Left lung (tissue), 14 donors: ENCODE results near the gene XPO4. TPM values are rescaled to one million over a fixed set of nuclear protein-coding genes. Genes with fewer than 3 reads are reported as not detected.
"Not testable (repeated sequence)": the region's sequence is repeated elsewhere in the genome, so short reads cannot be mapped to it uniquely, and the experiment has no call there.

ENCODE experiments used
- ATAC-seq: fragments of 200-7000 bp; cut with Tn5 transposase; one replicate; pipeline ENCODE4 v1.9.1; 2020; ENCODE audit warnings: moderate library complexity
- DNase-seq, 4 donors: peaks; one replicate each; pipeline ENCODE4 v3.0.0-alpha.2; 2013 to 2020
- H3K27ac ChIP-seq, 2 donors: fragments of 200-600 bp; sonication (generic) in 1 of 2; one replicate each; pipeline versions ENCODE4 v1.5.0 to v1.8.0; 2020 to 2021
- H3K27me3 ChIP-seq, 2 donors: fragments of 200-600 bp; sonication (generic) in 1 of 2; one replicate each; pipeline versions ENCODE4 v1.5.0 to v1.8.0; 2020 to 2021
- H3K36me3 ChIP-seq, 2 donors: fragments of 200-600 bp; sonication (generic) in 1 of 2; one replicate each; pipeline versions ENCODE4 v1.5.0 to v1.8.0; 2020 to 2021
- H3K4me1 ChIP-seq, 2 donors: fragments of 200-600 bp; one replicate each; pipeline ENCODE4 v1.8.0; 2021
- H3K4me3 ChIP-seq, 2 donors: fragments of 200-600 bp; sonication (generic) in 1 of 2; one replicate each; pipeline versions ENCODE4 v1.5.0 to v1.8.0; 2020 to 2021; ENCODE audit warnings: mild to moderate bottlenecking in 1 of 2
- H3K9me3 ChIP-seq, 2 donors: fragments of 200-600 bp; sonication (generic) in 1 of 2; one replicate each; pipeline versions ENCODE4 v1.5.0 to v1.8.0; 2020 to 2021
- CTCF ChIP-seq, 2 donors: fragments of 200-600 bp; sonication (generic) in 1 of 2; IDR thresholded peaks; one replicate each; pipeline versions ENCODE4 v1.5.0 to v1.8.0; 2021; ENCODE audit warnings: antibody characterized with exemption in 2 of 2
- intact Hi-C, 2 donors: fragments of 100-400 bp; cut with DNase I; formaldehyde crosslinking; loops; one replicate each; pipeline versions ENCODE4 v1.11.2 to v1.14.2; 2022
- long read RNA-seq, 12 donors: library from polyadenylated mRNA in 2 of 12; unstranded in 2 of 12; transcript quantifications; one replicate each; pipeline ENCODE4 v2.0.0 and lab custom pipeline, GENCODE V29; 2019 to 2026
- polyA plus RNA-seq, 6 donors: library from polyadenylated mRNA; unstranded; fragments of 120-200 nt; gene quantifications; one replicate each; pipeline ENCODE4 v1.2.1, GENCODE V29; 2013; ENCODE audit not compliant: insufficient read length in 6 of 6
- total RNA-seq, 2 donors: library from RNA; stranded (reverse); fragmentation: NEBNext Ultra II Directional; extraction: Animal tissue kit (Norgen Biotek cat#: 25700); gene quantifications; one replicate each; pipeline ENCODE4 v1.2.1, GENCODE V29; 2021
- donor health status: DM: no; HTN: yes; CAD: no.
- donor health status: DM: no; HTN: no; CAD: no.

XPO4 gene
- 10 to 100 TPM; 18.3 to 24.8 TPM for total RNA-seq
- 10 to 100 TPM; 18.4 to 20.2 (median 19.4) TPM for polyA plus RNA-seq
- long read RNA-seq, donor 1, partial matches to known transcripts, result 0 of 1 reads
- long read RNA-seq, donor 1, other reads (novel, unspliced or antisense), result 0 of 1 reads
- long read RNA-seq, donor 2, full-length matches to known transcripts, result 1 of 1 reads
- long read RNA-seq, donor 2, partial matches to known transcripts, result 0 of 1 reads
- long read RNA-seq, donor 2, other reads (novel, unspliced or antisense), result 0 of 1 reads
- long read RNA-seq, donor 3, full-length matches to known transcripts, result 2 of 2 reads
- long read RNA-seq, donor 3, partial matches to known transcripts, result 0 of 2 reads
- long read RNA-seq, donor 3, other reads (novel, unspliced or antisense), result 0 of 2 reads
- long read RNA-seq, donor 4, partial matches to known transcripts, result 4 of 5 reads
- long read RNA-seq, donor 4, other reads (novel, unspliced or antisense), result 1 of 5 reads
- long read RNA-seq, donor 5, result 0 reads
- long read RNA-seq, donor 6, full-length matches to known transcripts, result 2 of 2 reads
- long read RNA-seq, donor 6, partial matches to known transcripts, result 0 of 2 reads
- long read RNA-seq, donor 6, other reads (novel, unspliced or antisense), result 0 of 2 reads
- long read RNA-seq, donor 7, result 0 reads
- long read RNA-seq, donor 8, result 0 reads
- long read RNA-seq, donor 9, result 0 reads
- long read RNA-seq, donor 10, partial matches to known transcripts, result 2 of 2 reads
- long read RNA-seq, donor 10, other reads (novel, unspliced or antisense), result 0 of 2 reads
- long read RNA-seq, donor 11, full-length matches to known transcripts, result 1 of 1 reads
- long read RNA-seq, donor 11, partial matches to known transcripts, result 0 of 1 reads
- long read RNA-seq, donor 11, other reads (novel, unspliced or antisense), result 0 of 1 reads
- long read RNA-seq, donor 12, result 0 reads

GRCh38 chr13:20902438-20903163 lies at the start of gene XPO4:
Gene XPO4 (minus strand): TSS chr13:20902746. CDS start chr13:20902738, 8 bp downstream.
- TF ChIP-seq CTCF (IDR thresholded peaks at IDR 0.05), result no peak
- intact Hi-C loops, result no loop called here
- peak; percentile 96 for ATAC-seq
- Histone ChIP-seq H3K36me3 (no peaks in the 10 kb centered on the region), H3K27ac (peak within 1 kb of the TSS; percentile 85 to 90), H3K4me1 (peaks cover 0 to 25% of the 10 kb centered on the region in 2 donors), H3K27me3 (no peaks in the 10 kb centered on the region), H3K9me3 (no peaks in the 10 kb centered on the region), H3K4me3 (peak within 1 kb of the TSS; percentile 77 to 93)
- peak; percentile 80 to 93 (median 85) for DNase-seq

- not testable (repeated sequence) for H3K36me3 ChIP-seq, H3K4me3 ChIP-seq, ATAC-seq, DNase-seq, H3K9me3 ChIP-seq, H3K27ac ChIP-seq
- intact Hi-C loops, result loop anchor here in 1 of 2 donors (10.0 kb wide), 1 partner anchor 187 kb away; no protein-coding TSS in a partner anchor
- Histone ChIP-seq H3K27me3 (peaks cover 0 to 17% of the 10 kb centered on the region in 2 donors), H3K4me1 (peaks cover 0 to 21% of the 10 kb centered on the region in 2 donors)
Observed at GRCh38 chr13:20948001-20948400, 45.5 kb upstream of the XPO4 start.

- no peak for ATAC-seq
- H3K4me1 ChIP-seq, result peaks cover 0 to 21% of the 10 kb centered on the region in 2 donors
- intact Hi-C loops, result loop anchor here in 1 of 2 donors (10.0 kb wide), 1 partner anchor 189 kb away; no protein-coding TSS in a partner anchor
- peak in 3 of 4 donors; percentile 32 to 80 (median 51) for DNase-seq
- H3K36me3 ChIP-seq, result no peaks in the 10 kb centered on the region
- H3K4me3 ChIP-seq, result peak overlapping the region in 1 of 2 donors; percentile 6
- no peak for TF ChIP-seq CTCF (IDR thresholded peaks at IDR 0.05)
- no peak overlapping the region for H3K27ac ChIP-seq
- peaks cover 0 to 17% of the 10 kb centered on the region in 2 donors for H3K27me3 ChIP-seq
- H3K9me3 ChIP-seq, result no peaks in the 10 kb centered on the region
Observed at GRCh38 chr13:20945952-20946383, 43.4 kb upstream of the XPO4 start.

GRCh38 chr13:20942938-20943559 lies 40.5 kb upstream of the XPO4 start:
- no peak for TF ChIP-seq CTCF (IDR thresholded peaks at IDR 0.05)
- intact Hi-C loops, result loop anchor here in 1 of 2 donors (10.0 kb wide), 1 partner anchor 192 kb away; no protein-coding TSS in a partner anchor
- no peak for DNase-seq

GRCh38 chr13:20940511-20940910 lies 38.0 kb upstream of the XPO4 start:
- DNase-seq, ATAC-seq, H3K9me3 ChIP-seq, H3K36me3 ChIP-seq, H3K27ac ChIP-seq, H3K27me3 ChIP-seq, H3K4me3 ChIP-seq: not testable (repeated sequence)
- peaks cover 0 to 12% of the 10 kb centered on the region in 2 donors for H3K4me1 ChIP-seq
- intact Hi-C loops, result loop anchor here in 1 of 2 donors (10.0 kb wide), 1 partner anchor 194 kb away; no protein-coding TSS in a partner anchor

More at GRCh38 chr13:20942938-20943559, 40.5 kb upstream of the XPO4 start:
- Histone ChIP-seq H3K4me3 (no peak overlapping the region), H3K4me1 (peaks cover 0 to 21% of the 10 kb centered on the region in 2 donors), H3K27ac (peak overlapping the region; percentile 68), H3K9me3 (no peaks in the 10 kb centered on the region), H3K36me3 (no peaks in the 10 kb centered on the region), H3K27me3 (peaks cover 0 to 17% of the 10 kb centered on the region in 2 donors)
- ATAC-seq, result no peak
